Measurements from ENCODE around the gene SCEL. TPM values are rescaled to one million over a fixed set of nuclear protein-coding genes. Genes with fewer than 3 reads are reported as not detected.

Gene SCEL
- total RNA-seq, 1 experiment from 2014 or later, result 1.3 TPM

DNA sequence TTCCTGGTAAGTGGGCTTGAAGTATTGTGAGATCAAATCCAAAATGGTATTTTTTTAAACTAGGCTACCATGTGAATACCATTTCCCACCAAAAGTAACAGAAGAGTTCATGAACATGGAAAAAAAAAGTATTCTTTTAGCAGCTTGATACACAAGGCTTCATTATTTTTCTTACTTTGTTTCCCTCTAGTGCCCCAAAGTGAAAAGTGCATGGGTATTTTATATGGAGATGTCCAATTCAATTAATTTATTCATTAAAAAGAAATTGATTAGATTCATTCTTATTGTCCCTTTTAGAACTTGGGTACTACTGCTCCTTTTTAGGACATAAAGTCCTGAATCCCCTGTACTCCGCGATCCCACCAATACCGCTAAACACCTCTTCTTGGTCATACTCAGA lies 28.6 kb upstream of the SCEL start:
- Mint-ChIP-seq H3K27me3 (ENCODE audit: insufficient read depth, unreplicated experiment) (peaks cover 51% of the 10 kb centered on the region), H3K27ac (ENCODE audit: low read depth, unreplicated experiment) (no peak overlapping the region), H3K9me3 (ENCODE audit: unreplicated experiment) (no peaks in the 10 kb centered on the region), H3K4me1 (ENCODE audit: insufficient read depth, unreplicated experiment) (peaks cover 18% of the 10 kb centered on the region), H3K36me3 (ENCODE audit: insufficient read depth, unreplicated experiment) (no peaks in the 10 kb centered on the region), H3K4me3 (ENCODE audit: unreplicated experiment) (no peak overlapping the region)
- TF ChIP-seq, protein P1, sequence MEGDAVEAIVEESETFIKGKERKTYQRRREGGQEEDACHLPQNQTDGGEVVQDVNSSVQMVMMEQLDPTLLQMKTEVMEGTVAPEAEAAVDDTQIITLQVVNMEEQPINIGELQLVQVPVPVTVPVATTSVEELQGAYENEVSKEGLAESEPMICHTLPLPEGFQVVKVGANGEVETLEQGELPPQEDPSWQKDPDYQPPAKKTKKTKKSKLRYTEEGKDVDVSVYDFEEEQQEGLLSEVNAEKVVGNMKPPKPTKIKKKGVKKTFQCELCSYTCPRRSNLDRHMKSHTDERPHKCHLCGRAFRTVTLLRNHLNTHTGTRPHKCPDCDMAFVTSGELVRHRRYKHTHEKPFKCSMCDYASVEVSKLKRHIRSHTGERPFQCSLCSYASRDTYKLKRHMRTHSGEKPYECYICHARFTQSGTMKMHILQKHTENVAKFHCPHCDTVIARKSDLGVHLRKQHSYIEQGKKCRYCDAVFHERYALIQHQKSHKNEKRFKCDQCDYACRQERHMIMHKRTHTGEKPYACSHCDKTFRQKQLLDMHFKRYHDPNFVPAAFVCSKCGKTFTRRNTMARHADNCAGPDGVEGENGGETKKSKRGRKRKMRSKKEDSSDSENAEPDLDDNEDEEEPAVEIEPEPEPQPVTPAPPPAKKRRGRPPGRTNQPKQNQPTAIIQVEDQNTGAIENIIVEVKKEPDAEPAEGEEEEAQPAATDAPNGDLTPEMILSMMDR (IDR thresholded peaks at IDR 0.05; ENCODE audit: unreplicated experiment), result peak; percentile 26
- DNase-seq (ENCODE audit: unreplicated experiment), result peak; percentile 27
- intact Hi-C loops (cut with micrococcal nuclease), result loop anchor here (5.0 kb wide), 1 partner anchor 60 kb away; no protein-coding TSS in a partner anchor
- ChIA-PET CTCF (interaction anchor here (1.0 kb wide), 1 partner anchor 58 kb away, joined by 4 read pairs; no protein-coding TSS in a partner anchor), POLR2A (interaction anchor here (1.3 kb wide), 1 partner anchor 31 kb away, joined by 4 read pairs; no protein-coding TSS in a partner anchor)
- no TSS peak for BruUV-seq (replicated peaks)

DNA sequence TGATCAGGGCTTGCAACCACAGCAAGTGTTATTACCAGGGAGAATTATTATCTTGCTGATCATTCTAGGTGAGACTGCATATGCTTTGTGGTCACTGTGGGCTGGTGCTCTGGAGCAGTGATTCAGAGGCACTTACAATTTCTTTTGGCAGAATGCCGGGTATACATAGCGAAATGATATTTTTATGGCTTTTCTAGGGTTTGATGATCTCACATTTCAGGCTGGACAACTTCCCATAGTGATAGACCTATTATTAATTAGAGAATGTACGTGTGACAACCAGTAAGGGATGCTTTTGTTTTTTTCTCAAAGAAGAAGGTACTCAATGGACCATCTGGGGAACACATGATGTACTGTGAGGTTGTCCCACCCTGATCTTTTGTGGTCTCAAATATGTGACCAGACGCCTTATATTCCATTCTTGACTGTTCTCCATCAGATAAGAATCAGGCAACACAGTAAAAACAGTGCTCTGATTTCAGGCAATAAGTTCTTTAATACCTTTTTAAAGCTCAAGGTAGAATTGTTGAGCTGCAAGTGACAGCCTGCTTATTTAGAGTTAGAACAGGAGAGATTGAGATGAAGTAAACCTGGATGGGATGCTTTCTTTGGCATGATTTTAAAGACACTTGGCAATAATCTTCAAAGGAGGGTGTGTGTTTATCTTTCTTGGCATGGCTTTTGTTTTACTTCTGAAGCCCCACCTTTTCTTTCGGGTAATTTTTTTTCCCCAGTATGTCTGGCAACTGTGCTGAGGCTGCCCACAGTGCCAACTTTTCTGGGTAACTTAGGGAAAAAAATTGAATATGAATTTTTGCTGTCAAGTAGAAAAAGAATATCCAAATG lies 27.4 kb upstream of the SCEL start:
- no peaks in the 10 kb centered on the region for H3K36me3 Mint-ChIP-seq (ENCODE audit: insufficient read depth, unreplicated experiment)
- peak; percentile 90 for DNase-seq (ENCODE audit: unreplicated experiment)
- TF ChIP-seq, protein P1 (IDR thresholded peaks at IDR 0.05; ENCODE audit: unreplicated experiment), result no peak
- H3K27ac Mint-ChIP-seq (ENCODE audit: low read depth, unreplicated experiment), result peak overlapping the region; percentile 61
- no peaks in the 10 kb centered on the region for H3K9me3 Mint-ChIP-seq (ENCODE audit: unreplicated experiment)
- intact Hi-C loops (cut with micrococcal nuclease), result loop anchor here (1.0 to 5.0 kb wide), 2 partner anchors 15 to 59 kb away; no protein-coding TSS in a partner anchor
- ChIA-PET POLR2A (interaction anchor here (0.8 to 1.6 kb wide), 5 partner anchors 9 to 624 kb away, joined by 3 to 8 read pairs (median 3); no protein-coding TSS in a partner anchor), CTCF (interaction anchor here (0.6 to 1.2 kb wide), 3 partner anchors 29 to 248 kb away, joined by 3 read pairs; no protein-coding TSS in a partner anchor)
- no peak overlapping the region for H3K4me3 Mint-ChIP-seq (ENCODE audit: unreplicated experiment)
- peaks cover 38% of the 10 kb centered on the region for H3K27me3 Mint-ChIP-seq (ENCODE audit: insufficient read depth, unreplicated experiment)
- no TSS peak for BruUV-seq (replicated peaks)
- peaks cover 18% of the 10 kb centered on the region for H3K4me1 Mint-ChIP-seq (ENCODE audit: insufficient read depth, unreplicated experiment)

DNA sequence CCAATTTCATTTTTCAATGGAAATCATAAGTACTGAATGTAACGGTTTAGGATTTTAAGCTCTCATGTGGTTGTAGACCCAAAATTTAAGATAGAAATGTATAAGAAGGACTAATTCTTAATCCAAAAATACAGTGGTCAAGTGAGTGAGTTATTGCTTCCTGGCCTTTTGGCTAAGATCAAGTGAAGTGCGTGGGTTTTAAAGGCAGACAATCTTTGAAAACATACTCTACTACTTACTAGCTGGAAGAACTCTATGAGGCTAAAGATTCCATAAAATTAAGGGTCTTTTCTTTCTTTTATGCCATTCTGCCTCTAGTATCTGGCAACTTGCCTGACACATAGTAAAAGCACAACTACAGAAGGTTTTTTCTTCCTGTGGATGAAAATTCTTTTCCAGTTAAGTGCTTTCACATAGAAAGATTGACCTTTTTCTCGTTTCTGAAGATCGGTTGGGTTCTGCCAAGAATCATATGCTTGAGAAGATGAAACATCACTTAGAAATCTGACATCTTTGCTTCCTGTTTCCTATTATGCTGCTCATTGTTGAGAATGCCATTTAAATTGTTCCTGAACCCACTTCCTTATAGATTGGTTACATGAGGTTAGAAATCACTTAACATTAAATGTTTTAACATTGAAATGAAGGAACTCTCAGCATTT lies 26.4 kb upstream of the SCEL start:
- peak; percentile 35 for DNase-seq (ENCODE audit: unreplicated experiment)
- H3K4me3 Mint-ChIP-seq (ENCODE audit: unreplicated experiment), result no peak overlapping the region
- no peaks in the 10 kb centered on the region for H3K36me3 Mint-ChIP-seq (ENCODE audit: insufficient read depth, unreplicated experiment)
- ChIA-PET POLR2A (interaction anchor here (0.7 to 1.6 kb wide), 5 partner anchors 13 to 624 kb away, joined by 3 to 8 read pairs (median 3); partner anchors contain the start of gene SCEL), CTCF (interaction anchor here (1.2 kb wide), 2 partner anchors 30 to 56 kb away, joined by 3 read pairs; no protein-coding TSS in a partner anchor)
- H3K9me3 Mint-ChIP-seq (ENCODE audit: unreplicated experiment), result no peaks in the 10 kb centered on the region
- peaks cover 28% of the 10 kb centered on the region for H3K27me3 Mint-ChIP-seq (ENCODE audit: insufficient read depth, unreplicated experiment)
- TF ChIP-seq, protein P1 (IDR thresholded peaks at IDR 0.05; ENCODE audit: unreplicated experiment), result no peak
- no TSS peak for BruUV-seq (replicated peaks)
- intact Hi-C loops (cut with micrococcal nuclease), result loop anchor here (1.0 to 5.0 kb wide), 2 partner anchors 16 to 58 kb away; no protein-coding TSS in a partner anchor
- peaks cover 18% of the 10 kb centered on the region for H3K4me1 Mint-ChIP-seq (ENCODE audit: insufficient read depth, unreplicated experiment)
- no peak overlapping the region for H3K27ac Mint-ChIP-seq (ENCODE audit: low read depth, unreplicated experiment)

DNA sequence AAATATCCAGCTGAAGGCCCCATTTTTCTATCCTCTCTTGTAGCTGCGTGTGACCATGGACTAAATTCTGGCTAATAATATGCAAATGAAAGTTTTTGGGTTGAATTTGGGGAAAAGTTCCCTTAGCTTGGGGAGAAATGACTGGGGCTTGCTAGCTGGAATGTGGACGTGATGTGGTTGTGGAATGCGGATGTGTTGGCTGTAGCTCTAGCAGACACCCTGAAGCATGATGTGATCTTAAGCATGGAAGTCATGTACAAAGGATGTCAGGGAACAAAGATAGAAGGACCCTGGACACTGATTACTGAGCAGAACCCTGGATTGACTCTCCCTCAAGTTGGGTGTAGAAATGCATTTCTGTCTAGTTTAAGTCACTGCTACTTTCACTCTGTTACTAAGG lies 25.4 kb upstream of the SCEL start:
- no peak overlapping the region for H3K27ac Mint-ChIP-seq (ENCODE audit: low read depth, unreplicated experiment)
- no peak for DNase-seq (ENCODE audit: unreplicated experiment)
- ChIA-PET POLR2A (no interaction called here), CTCF (interaction anchor here (0.7 kb wide), 1 partner anchor 1366 kb away, joined by 4 read pairs; no protein-coding TSS in a partner anchor)
- H3K36me3 Mint-ChIP-seq (ENCODE audit: insufficient read depth, unreplicated experiment), result no peaks in the 10 kb centered on the region
- peaks cover 22% of the 10 kb centered on the region for H3K4me1 Mint-ChIP-seq (ENCODE audit: insufficient read depth, unreplicated experiment)
- H3K27me3 Mint-ChIP-seq (ENCODE audit: insufficient read depth, unreplicated experiment), result peaks cover 21% of the 10 kb centered on the region
- H3K9me3 Mint-ChIP-seq (ENCODE audit: unreplicated experiment), result no peaks in the 10 kb centered on the region
- intact Hi-C loops (cut with micrococcal nuclease), result no loop called here
- TF ChIP-seq, protein P1 (IDR thresholded peaks at IDR 0.05; ENCODE audit: unreplicated experiment), result no peak
- BruUV-seq (replicated peaks), result no TSS peak
- no peak overlapping the region for H3K4me3 Mint-ChIP-seq (ENCODE audit: unreplicated experiment)

Measured in MCF 10A (cell line).